Mesenchymal stem cell (in vitro differentiated cells and primary cell): Measurements from ENCODE around the gene CLASRP.

ENCODE experiments used
- DNase-seq: peaks from one replicate; pipeline ENCODE4 v3.0.0-alpha.2; 2013
- H2AFZ ChIP-seq: one replicate; pipeline ENCODE4 v1.6.1; 2013; ENCODE audit warnings: low read depth, mild to moderate bottlenecking, control low read depth, inconsistent platforms, low read length, moderate library complexity
- H2AK5ac ChIP-seq: 2 replicates; pipeline ENCODE4 v1.6.1; 2013; ENCODE audit warnings: low read length, moderate library complexity, mild to moderate bottlenecking, inconsistent platforms; ENCODE audit not compliant: severe bottlenecking
- H2BK120ac ChIP-seq: one replicate; pipeline ENCODE4 v1.6.1; 2013; ENCODE audit warnings: low read depth, mild to moderate bottlenecking, inconsistent platforms, low read length, moderate library complexity
- H2BK12ac ChIP-seq, 2 experiments: one replicate each; pipeline ENCODE4 v1.6.1; 2013; ENCODE audit warnings: inconsistent platforms in 2 of 2, low read length in 2 of 2, mild to moderate bottlenecking in 2 of 2, moderate library complexity in 2 of 2, control low read depth in 1 of 2
- H2BK15ac ChIP-seq: one replicate; pipeline ENCODE4 v1.6.1; 2013; ENCODE audit warnings: mild to moderate bottlenecking, low read depth, inconsistent platforms; ENCODE audit not compliant: poor library complexity, severe bottlenecking
- H2BK5ac ChIP-seq: 2 replicates; pipeline ENCODE4 v1.6.1; 2013; ENCODE audit warnings: low read depth, mild to moderate bottlenecking, low read length, control low read depth, inconsistent platforms; ENCODE audit not compliant: poor library complexity, severe bottlenecking
- H3K14ac ChIP-seq, 2 experiments: one replicate each; pipeline ENCODE4 v1.6.1; 2013; ENCODE audit warnings: inconsistent platforms in 2 of 2, low read length in 2 of 2, control low read depth in 1 of 2, mild to moderate bottlenecking in 1 of 2, moderate library complexity in 1 of 2
- H3K18ac ChIP-seq, 2 experiments: one replicate each; pipeline ENCODE4 v1.6.1; 2013; ENCODE audit warnings: inconsistent platforms in 2 of 2, low read length in 2 of 2, control low read depth in 1 of 2, low read depth in 1 of 2, mild to moderate bottlenecking in 1 of 2
- H3K23ac ChIP-seq, 2 experiments: one replicate each; pipeline ENCODE4 v1.6.1; 2013; ENCODE audit warnings: inconsistent platforms in 2 of 2, low read length in 2 of 2, mild to moderate bottlenecking in 2 of 2, moderate library complexity in 2 of 2, control low read depth in 1 of 2
- H3K27ac ChIP-seq: 2 replicates; pipeline ENCODE4 v1.5.1; 2013; ENCODE audit warnings: mild to moderate bottlenecking, moderate library complexity, low read length, control low read depth, inconsistent platforms; ENCODE audit not compliant: poor library complexity, severe bottlenecking
- H3K27me3 ChIP-seq, 2 experiments: 2 replicates each; pipeline versions ENCODE4 v1.6.1 to v1.7.0; 2013; ENCODE audit warnings: low read length in 2 of 2, mild to moderate bottlenecking in 2 of 2, moderate library complexity in 2 of 2, control low read depth in 1 of 2, inconsistent platforms in 1 of 2; ENCODE audit not compliant: control insufficient read depth in 1 of 2, insufficient read depth in 1 of 2
- H3K36me3 ChIP-seq, 2 experiments: 2 replicates each; pipeline versions ENCODE4 v1.6.1 to v1.7.0; 2013; ENCODE audit warnings: low read length in 2 of 2, control low read depth in 1 of 2, inconsistent platforms in 1 of 2, low read depth in 1 of 2, mild to moderate bottlenecking in 1 of 2; ENCODE audit not compliant: insufficient read depth in 2 of 2, control insufficient read depth in 1 of 2
- H3K4ac ChIP-seq, 2 experiments: one replicate each; pipeline ENCODE4 v1.6.1; 2013; ENCODE audit warnings: inconsistent platforms in 2 of 2, low read length in 2 of 2, mild to moderate bottlenecking in 2 of 2, moderate library complexity in 2 of 2, control low read depth in 1 of 2, low read depth in 1 of 2
- H3K4me1 ChIP-seq: 2 replicates; pipeline ENCODE4 v1.6.1; 2013; ENCODE audit warnings: low read depth, low read length, control low read depth; ENCODE audit not compliant: control insufficient read depth, insufficient read depth
- H3K4me2 ChIP-seq: 2 replicates; pipeline ENCODE4 v1.6.1; 2013; ENCODE audit warnings: low read length, mild to moderate bottlenecking, inconsistent platforms; ENCODE audit not compliant: poor library complexity, severe bottlenecking
- H3K4me3 ChIP-seq, 2 experiments: 2 replicates each; pipeline versions ENCODE4 v1.5.1 to v1.7.0; 2013; ENCODE audit warnings: low read length in 2 of 2, mild to moderate bottlenecking in 2 of 2, control low read depth in 1 of 2, low read depth in 1 of 2; ENCODE audit not compliant: insufficient read depth in 1 of 2
- H3K79me1 ChIP-seq: replicated peaks from 2 replicates; pipeline ENCODE4 v1.6.1; 2013; ENCODE audit warnings: mild to moderate bottlenecking, control low read depth, low read length, inconsistent platforms; ENCODE audit not compliant: poor library complexity, severe bottlenecking
- H3K9ac ChIP-seq: 2 replicates; pipeline ENCODE4 v1.7.0; 2013; ENCODE audit warnings: mild to moderate bottlenecking, low read length, moderate library complexity
- H3K9me3 ChIP-seq: 2 replicates; pipeline ENCODE4 v1.7.0; 2013; ENCODE audit warnings: mild to moderate bottlenecking, low read length; ENCODE audit not compliant: control insufficient read depth
- H4K8ac ChIP-seq: one replicate; pipeline ENCODE4 v1.6.1; 2013; ENCODE audit warnings: inconsistent platforms, mild to moderate bottlenecking, low read length, moderate library complexity
- H4K91ac ChIP-seq: one replicate; pipeline ENCODE4 v1.6.1; 2013; ENCODE audit warnings: mild to moderate bottlenecking, low read length, inconsistent platforms
- WGBS: methylation state at CpG from one replicate; pipeline ENCODE4 v1.1.7; 2013; ENCODE audit warnings: mixed read lengths; 5-methylcytosine and 5-hydroxymethylcytosine counted together

CLASRP gene

GRCh38 chr19:45005787-45006186 lies 33.1 kb upstream of the CLASRP start:
- H3K79me1 ChIP-seq: peaks cover 9% of the 10 kb centered on the region
- H3K4ac ChIP-seq: no peak overlapping the region
- no peak overlapping the region for H2BK5ac ChIP-seq
- H3K4me2 ChIP-seq: no peak overlapping the region
- no peak overlapping the region for H4K91ac ChIP-seq
- no peak overlapping the region for H3K9ac ChIP-seq
- H3K36me3 ChIP-seq: peaks cover 13 to 37% of the 10 kb centered on the region in 2 experiments
- DNase-seq: no peak
- H3K27ac ChIP-seq: no peak overlapping the region
- H2AFZ ChIP-seq: no peak overlapping the region
- H2BK15ac ChIP-seq: no peak overlapping the region
- H3K9me3 ChIP-seq: no peaks in the 10 kb centered on the region
- H3K23ac ChIP-seq: no peak overlapping the region
- WGBS: 97% methylated on average over 9 of the region's 9 CpGs
- peaks cover 5% of the 10 kb centered on the region for H3K4me1 ChIP-seq
- H3K14ac ChIP-seq: no peak overlapping the region
- no peak overlapping the region for H4K8ac ChIP-seq
- H3K27me3 ChIP-seq: no peaks in the 10 kb centered on the region
- no peak overlapping the region for H3K4me3 ChIP-seq
- no peak overlapping the region for H3K18ac ChIP-seq
- no peak overlapping the region for H2BK120ac ChIP-seq
- no peak overlapping the region for H2BK12ac ChIP-seq
- H2AK5ac ChIP-seq: no peak overlapping the region

GRCh38 chr19:45008552-45008951 lies 30.3 kb upstream of the CLASRP start:
- Histone ChIP-seq H3K4ac (no peak overlapping the region), H3K18ac (no peak overlapping the region), H2BK12ac (no peak overlapping the region), H3K9ac (no peak overlapping the region), H3K79me1 (peaks cover 3% of the 10 kb centered on the region), H3K14ac (no peak overlapping the region), H4K8ac (no peak overlapping the region), H3K4me2 (no peak overlapping the region), H3K36me3 (peaks cover 14 to 51% of the 10 kb centered on the region in 2 experiments), H2BK15ac (no peak overlapping the region), H4K91ac (no peak overlapping the region), H2BK5ac (no peak overlapping the region), H3K9me3 (no peaks in the 10 kb centered on the region), H2AFZ (no peak overlapping the region), H3K27me3 (no peaks in the 10 kb centered on the region), H3K4me3 (no peak overlapping the region), H3K27ac (no peak overlapping the region), H3K23ac (no peak overlapping the region), H3K4me1 (peaks cover 4% of the 10 kb centered on the region), H2AK5ac (no peak overlapping the region), H2BK120ac (no peak overlapping the region)
- no peak for DNase-seq
- WGBS: 82% methylated on average over 10 of the region's 10 CpGs

GRCh38 chr19:45009625-45010255 lies 29.1 kb upstream of the CLASRP start:
- H3K9me3 ChIP-seq: no peaks in the 10 kb centered on the region
- 88% methylated on average over 9 of the region's 9 CpGs for WGBS
- H3K9ac ChIP-seq: no peak overlapping the region
- no peak overlapping the region for H3K14ac ChIP-seq
- no peak overlapping the region for H3K4ac ChIP-seq
- H2BK12ac ChIP-seq: no peak overlapping the region
- H3K27ac ChIP-seq: no peak overlapping the region
- no peak overlapping the region for H3K18ac ChIP-seq
- H4K91ac ChIP-seq: no peak overlapping the region
- peaks cover 3% of the 10 kb centered on the region for H3K79me1 ChIP-seq
- no peak overlapping the region for H4K8ac ChIP-seq
- peaks cover 4% of the 10 kb centered on the region for H3K4me1 ChIP-seq
- no peak overlapping the region for H2BK15ac ChIP-seq
- H3K36me3 ChIP-seq: peaks cover 13 to 52% of the 10 kb centered on the region in 2 experiments
- no peak overlapping the region for H3K4me3 ChIP-seq
- H2BK5ac ChIP-seq: no peak overlapping the region
- DNase-seq: no peak
- H3K27me3 ChIP-seq: no peaks in the 10 kb centered on the region
- H3K4me2 ChIP-seq: no peak overlapping the region
- H3K23ac ChIP-seq: peak overlapping the region in 1 of 2 experiments; percentile 17
- H2AK5ac ChIP-seq: no peak overlapping the region
- no peak overlapping the region for H2AFZ ChIP-seq
- H2BK120ac ChIP-seq: no peak overlapping the region

GRCh38 chr19:45010306-45010705 lies 28.5 kb upstream of the CLASRP start:
- H2BK12ac ChIP-seq: no peak overlapping the region
- no peak overlapping the region for H3K18ac ChIP-seq
- no peak overlapping the region for H4K8ac ChIP-seq
- no peak overlapping the region for H3K4me3 ChIP-seq
- H3K14ac ChIP-seq: no peak overlapping the region
- no peak overlapping the region for H3K23ac ChIP-seq
- no peak overlapping the region for H3K4ac ChIP-seq
- no peak overlapping the region for H4K91ac ChIP-seq
- no peak overlapping the region for H3K4me2 ChIP-seq
- no peaks in the 10 kb centered on the region for H3K27me3 ChIP-seq
- no peak overlapping the region for H2AK5ac ChIP-seq
- H3K9me3 ChIP-seq: no peaks in the 10 kb centered on the region
- H2BK5ac ChIP-seq: no peak overlapping the region
- no peak overlapping the region for H3K27ac ChIP-seq
- DNase-seq: no peak
- H2AFZ ChIP-seq: no peak overlapping the region
- 54% methylated on average over 4 of the region's 6 CpGs for WGBS
- H3K9ac ChIP-seq: no peak overlapping the region
- H2BK120ac ChIP-seq: no peak overlapping the region
- peaks cover 3% of the 10 kb centered on the region for H3K79me1 ChIP-seq
- peaks cover 17 to 52% of the 10 kb centered on the region in 2 experiments for H3K36me3 ChIP-seq
- peaks cover 4% of the 10 kb centered on the region for H3K4me1 ChIP-seq
- H2BK15ac ChIP-seq: no peak overlapping the region
